ENCODE measurements around the gene HOMER3. TPM values are rescaled to one million over a fixed set of nuclear protein-coding genes. Genes with fewer than 3 reads are reported as not detected.

HOMER3 gene
- total RNA-seq, 3 donors from 2014 or later, result 2.2 to 18.0 (median 6.5) TPM

DNA sequence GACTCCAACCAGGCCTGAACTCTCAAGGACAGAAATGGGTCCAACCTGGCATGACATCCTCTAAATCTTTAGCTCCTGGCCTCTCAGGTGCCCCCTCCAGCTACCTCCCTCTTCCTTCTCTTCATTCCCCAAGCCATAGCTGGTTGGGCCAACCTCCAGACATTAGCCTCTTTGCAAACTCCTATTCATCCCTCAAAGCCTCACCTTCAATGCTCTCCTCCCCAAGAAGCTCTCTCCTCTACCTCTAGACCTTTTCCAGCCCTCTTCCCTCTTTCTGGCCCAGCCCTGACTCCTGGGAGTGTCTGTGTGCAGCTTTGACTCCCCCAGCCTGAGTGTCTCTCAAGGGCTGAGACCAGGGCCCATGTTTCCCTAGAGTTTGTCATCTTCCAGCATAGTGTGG, 5.3 kb upstream of the HOMER3 start:
- H3K36me3 ChIP-seq (ENCODE audit: low read depth), result no peaks in the 10 kb centered on the region
- intact Hi-C loops (cut with DNase I, micrococcal nuclease), result no loop called here
- H3K4me3 ChIP-seq, result no peak overlapping the region
- no peaks in the 10 kb centered on the region for H3K9me3 ChIP-seq
- ATAC-seq, result no peak
- H3K4me1 ChIP-seq (ENCODE audit: low read depth), result no peaks in the 10 kb centered on the region
- TF ChIP-seq, protein P1, sequence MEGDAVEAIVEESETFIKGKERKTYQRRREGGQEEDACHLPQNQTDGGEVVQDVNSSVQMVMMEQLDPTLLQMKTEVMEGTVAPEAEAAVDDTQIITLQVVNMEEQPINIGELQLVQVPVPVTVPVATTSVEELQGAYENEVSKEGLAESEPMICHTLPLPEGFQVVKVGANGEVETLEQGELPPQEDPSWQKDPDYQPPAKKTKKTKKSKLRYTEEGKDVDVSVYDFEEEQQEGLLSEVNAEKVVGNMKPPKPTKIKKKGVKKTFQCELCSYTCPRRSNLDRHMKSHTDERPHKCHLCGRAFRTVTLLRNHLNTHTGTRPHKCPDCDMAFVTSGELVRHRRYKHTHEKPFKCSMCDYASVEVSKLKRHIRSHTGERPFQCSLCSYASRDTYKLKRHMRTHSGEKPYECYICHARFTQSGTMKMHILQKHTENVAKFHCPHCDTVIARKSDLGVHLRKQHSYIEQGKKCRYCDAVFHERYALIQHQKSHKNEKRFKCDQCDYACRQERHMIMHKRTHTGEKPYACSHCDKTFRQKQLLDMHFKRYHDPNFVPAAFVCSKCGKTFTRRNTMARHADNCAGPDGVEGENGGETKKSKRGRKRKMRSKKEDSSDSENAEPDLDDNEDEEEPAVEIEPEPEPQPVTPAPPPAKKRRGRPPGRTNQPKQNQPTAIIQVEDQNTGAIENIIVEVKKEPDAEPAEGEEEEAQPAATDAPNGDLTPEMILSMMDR (IDR thresholded peaks at IDR 0.05), result no peak
- DNase-seq, result no peak

DNA sequence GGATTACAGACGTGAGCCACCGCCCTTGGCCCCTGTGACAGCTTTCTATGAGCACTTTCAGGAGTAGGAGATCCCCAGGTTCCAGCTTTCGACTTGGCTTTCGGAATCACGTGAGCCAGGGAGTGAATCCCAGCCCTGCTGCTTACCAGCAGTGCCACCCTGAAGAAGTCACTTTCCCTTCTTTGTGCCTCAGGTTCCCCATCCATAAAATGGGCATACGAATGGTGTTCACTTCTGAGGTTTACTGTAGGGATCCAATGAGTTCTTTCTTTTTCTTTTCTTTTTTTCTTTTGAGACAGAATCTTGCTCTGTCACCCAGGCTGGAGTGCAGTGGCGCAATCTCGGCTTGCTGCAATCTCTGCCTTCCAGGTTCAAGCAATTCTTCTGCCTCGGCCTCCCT, 4.3 kb upstream of the HOMER3 start:
- Histone ChIP-seq H3K9me3 (no peaks in the 10 kb centered on the region), H3K36me3 (ENCODE audit: low read depth) (no peaks in the 10 kb centered on the region), H3K4me1 (ENCODE audit: low read depth) (peaks cover 3% of the 10 kb centered on the region), H3K4me3 (no peak overlapping the region)
- ATAC-seq (no peak), DNase-seq (no peak)
- TF ChIP-seq, protein P1 (IDR thresholded peaks at IDR 0.05), result no peak
- intact Hi-C loops (cut with DNase I, micrococcal nuclease), result no loop called here

DNA sequence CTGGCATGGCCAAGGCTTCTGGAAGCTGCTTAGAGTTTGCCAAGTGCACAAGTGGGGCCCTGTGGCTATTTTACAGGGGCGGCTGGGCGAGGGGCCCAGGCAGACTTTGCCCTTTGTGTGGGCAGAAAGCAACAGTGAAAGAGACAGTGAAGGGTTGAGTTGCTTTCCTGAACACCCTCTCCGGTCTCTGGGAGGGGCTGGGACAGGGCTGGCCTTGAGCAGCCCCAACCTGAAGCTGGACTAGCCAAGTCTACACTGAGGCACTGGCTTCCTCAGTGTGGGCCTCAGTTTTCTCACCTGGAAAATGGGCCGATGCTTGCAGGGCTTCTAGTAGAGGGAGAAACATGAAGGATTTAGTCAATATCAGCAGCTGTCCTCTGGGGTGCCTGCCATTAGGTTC, 2.4 kb upstream of the HOMER3 start:
- Histone ChIP-seq H3K4me3 (no peak overlapping the region), H3K36me3 (ENCODE audit: low read depth) (no peaks in the 10 kb centered on the region), H3K9me3 (no peaks in the 10 kb centered on the region), H3K4me1 (ENCODE audit: low read depth) (peaks cover 3% of the 10 kb centered on the region)
- ATAC-seq, result no peak
- intact Hi-C loops (cut with DNase I, micrococcal nuclease), result no loop called here
- TF ChIP-seq, protein P1 (IDR thresholded peaks at IDR 0.05), result no peak
- DNase-seq, result no peak

DNA sequence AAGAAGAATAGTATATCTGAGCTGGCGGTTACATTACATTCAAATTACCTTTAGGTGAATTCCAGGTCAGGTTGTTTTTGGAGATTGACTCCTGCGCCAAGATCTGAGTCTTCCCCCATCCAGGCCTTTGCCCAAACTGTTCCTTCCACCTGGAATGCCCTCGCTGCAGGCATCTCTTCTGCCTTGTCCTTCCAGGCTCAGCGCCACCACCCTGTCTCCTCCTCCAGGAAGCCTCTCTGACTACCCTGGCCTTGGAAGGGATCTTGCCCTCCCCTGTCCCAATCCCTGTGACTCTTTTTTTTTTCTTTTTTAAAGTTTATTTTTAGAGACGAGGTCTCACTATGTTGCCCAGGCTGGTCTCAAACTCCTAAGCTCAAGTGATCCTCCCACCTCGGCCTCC, 1.7 kb upstream of the HOMER3 start:
- TF ChIP-seq, protein P1 (IDR thresholded peaks at IDR 0.05), result no peak
- ATAC-seq, result no peak
- no peaks in the 10 kb centered on the region for H3K9me3 ChIP-seq
- no peak for DNase-seq
- no peak overlapping the region for H3K4me3 ChIP-seq
- intact Hi-C loops (cut with DNase I, micrococcal nuclease), result no loop called here
- H3K36me3 ChIP-seq (ENCODE audit: low read depth), result no peaks in the 10 kb centered on the region
- peaks cover 3% of the 10 kb centered on the region for H3K4me1 ChIP-seq (ENCODE audit: low read depth)

DNA sequence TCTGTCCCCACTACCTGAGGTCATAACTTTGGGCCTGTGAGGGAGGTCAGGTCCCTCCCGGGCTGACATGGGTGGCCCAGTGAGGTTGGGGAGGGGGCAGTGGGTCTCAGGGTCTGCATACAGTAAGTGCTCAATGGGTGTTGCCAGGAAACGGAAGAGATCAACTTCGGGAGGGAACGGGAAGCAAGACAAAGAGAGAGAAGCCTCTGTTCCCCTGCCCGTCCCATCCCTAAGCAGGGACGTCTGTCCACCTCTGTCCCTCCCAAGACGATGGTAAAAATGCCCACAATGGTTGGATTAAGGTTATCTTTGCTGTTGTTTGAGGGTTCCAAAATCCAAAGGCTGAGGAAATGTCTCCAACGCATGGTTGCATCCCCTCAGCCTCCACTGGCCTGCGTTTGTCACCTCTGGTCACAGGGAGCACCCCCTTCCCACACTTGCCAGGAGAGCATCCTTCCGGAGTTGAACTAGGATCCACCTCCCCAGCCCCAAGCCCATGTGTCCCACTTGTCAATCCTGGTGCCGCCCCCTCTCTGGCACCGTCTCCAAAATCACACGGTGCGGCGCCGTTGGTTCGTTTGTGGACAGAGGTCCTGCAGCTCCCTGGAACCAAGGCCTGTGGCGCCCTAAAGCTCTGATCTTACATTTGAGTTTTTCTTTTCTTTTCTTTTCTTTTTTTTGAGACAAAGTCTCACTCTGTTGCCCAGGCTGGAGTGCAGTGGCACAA, 774 bp upstream of the HOMER3 start:
- Histone ChIP-seq H3K4me1 (ENCODE audit: low read depth) (peaks cover 3% of the 10 kb centered on the region), H3K4me3 (no peak overlapping the region), H3K9me3 (no peaks in the 10 kb centered on the region), H3K36me3 (ENCODE audit: low read depth) (no peaks in the 10 kb centered on the region)
- ATAC-seq, result no peak
- no peak for DNase-seq
- TF ChIP-seq, protein P1 (IDR thresholded peaks at IDR 0.05), result no peak
- intact Hi-C loops (cut with DNase I, micrococcal nuclease), result no loop called here

Measured in mucosa of descending colon (tissue), 3 donors.